ENCODE results near the gene HOXC6. TPM values are rescaled to one million over a fixed set of nuclear protein-coding genes. Genes with fewer than 3 reads are reported as not detected.
A peak's percentile ranks its signal among the peaks of the same experiment; 100 is the strongest.

Gene HOXC6
- total and polyA plus RNA-seq, 2 donors (not counting 3 experiments of a cell fraction or from before 2014, with no cell fraction given) = 0.58 to 0.72 TPM

DNA sequence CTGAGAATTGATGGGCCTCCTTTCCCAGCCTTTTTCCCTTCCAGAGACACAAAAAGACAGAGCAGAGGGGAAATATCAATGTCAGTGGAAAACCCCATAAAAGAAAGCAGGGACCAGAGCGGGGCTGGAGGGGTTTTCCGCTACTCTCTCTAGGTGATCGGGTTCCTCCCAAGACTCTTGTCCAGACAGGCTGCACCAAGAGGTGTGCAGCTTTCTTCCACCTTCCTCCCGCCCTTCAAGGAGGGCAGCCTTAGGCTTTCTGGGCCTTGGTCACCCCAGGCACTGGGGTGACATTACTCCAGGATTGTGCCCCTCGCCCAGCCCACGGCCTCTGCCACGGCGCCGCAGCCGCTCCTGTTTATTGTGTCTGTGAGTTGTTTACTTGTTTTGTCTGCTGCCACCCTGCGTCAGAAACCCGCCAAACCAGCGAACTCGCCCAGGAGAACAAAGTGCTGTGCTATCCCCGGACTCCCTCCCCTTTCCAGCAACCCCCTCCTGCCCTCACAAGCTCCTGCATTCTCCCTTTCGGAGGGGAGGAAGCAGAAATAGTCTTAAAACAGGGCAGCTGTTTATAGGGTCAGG lies 6.7 kb upstream of the HOXC6 start:
- no peak overlapping the region for H3K9ac ChIP-seq (replicated peaks; ENCODE audit: extremely low read depth, insufficient read depth, low read length)

DNA sequence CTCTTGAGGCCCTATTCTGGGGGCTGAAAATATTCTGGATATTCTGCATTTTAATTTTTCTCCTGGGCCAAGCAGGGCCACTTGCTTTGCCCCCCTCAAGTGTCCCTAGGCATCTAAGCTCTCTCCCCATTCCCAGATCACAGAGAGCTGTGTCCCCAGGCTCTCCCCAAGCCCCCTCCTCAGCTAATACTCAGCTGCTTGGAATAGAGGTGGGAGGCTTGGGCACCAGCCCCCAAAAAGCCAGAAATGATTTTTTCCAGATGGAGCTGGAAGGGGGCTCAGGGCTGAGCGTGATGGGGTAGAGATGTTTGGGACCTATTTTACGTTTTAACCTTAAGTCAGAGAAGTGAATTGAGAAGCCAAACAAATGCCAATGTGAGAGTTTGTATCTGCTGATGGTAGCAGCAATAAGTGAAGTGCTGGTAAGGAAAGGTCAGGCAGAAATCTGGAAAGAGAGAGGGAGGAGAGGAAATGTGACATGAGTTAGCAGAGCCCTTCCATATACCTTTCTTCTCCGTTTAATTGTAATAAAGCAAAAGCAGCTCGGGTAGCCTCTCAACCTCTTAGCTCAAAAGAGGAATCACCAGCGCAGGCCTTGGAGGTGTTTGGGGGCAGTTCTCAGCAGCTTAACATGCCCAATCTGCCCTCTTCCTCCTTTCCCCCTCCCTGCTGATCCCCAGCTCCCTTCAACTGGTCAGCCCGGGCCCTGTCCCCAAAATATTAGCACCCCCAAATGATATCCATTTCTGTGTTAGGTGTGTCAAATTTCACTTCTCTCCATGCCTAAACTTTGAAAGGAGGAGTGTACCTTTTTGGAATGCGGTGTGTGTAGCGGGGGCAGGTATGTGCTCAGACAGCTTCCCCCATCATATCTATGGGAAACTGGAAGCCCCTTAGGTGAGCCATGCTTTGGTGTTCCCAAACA lies 5.0 kb upstream of the HOXC6 start:
- Histone ChIP-seq H3K9ac (replicated peaks; ENCODE audit: extremely low read depth, insufficient read depth, low read length) (no peak overlapping the region), H3K27me3 (ENCODE audit: control insufficient read depth in 2 of 2, insufficient read depth in 2 of 2, low read length in 2 of 2) (peaks cover 84 to 94% of the 10 kb centered on the region in 2 experiments), H3K4me3 (replicated peaks in 1 of 3; ENCODE audit: insufficient read depth in 1 of 3, low read depth in 1 of 3, low read length in 3 of 3) (no peak overlapping the region), H3K36me3 (ENCODE audit: control insufficient read depth in 2 of 2, extremely low read depth in 1 of 2, insufficient read depth in 2 of 2, low read length in 2 of 2) (no peaks in the 10 kb centered on the region), H3K27ac (ENCODE audit: insufficient read depth, low read depth, low read length) (no peak overlapping the region), H3K9me1 (replicated peaks; ENCODE audit: control insufficient read depth, extremely low read depth, insufficient read depth, low read length) (no peaks in the 10 kb centered on the region), H3K9me3 (replicated peaks; ENCODE audit: control insufficient read depth, insufficient read depth, low read length) (no peaks in the 10 kb centered on the region), H2AFZ (ENCODE audit: low read depth, low read length) (no peak overlapping the region), H3K79me2 (ENCODE audit: control insufficient read depth, insufficient read depth, low read length) (no peaks in the 10 kb centered on the region), H3K4me2 (ENCODE audit: insufficient read depth, low read length) (no peak overlapping the region), H3K4me1 (ENCODE audit: control insufficient read depth, extremely low read depth, insufficient read depth, low read length) (peaks cover 3% of the 10 kb centered on the region), H4K20me1 (replicated peaks; ENCODE audit: control insufficient read depth, extremely low read depth, insufficient read depth, low read length) (no peaks in the 10 kb centered on the region)
- ChIA-PET POLR2A (no interaction called here), CTCF (interaction anchor here (0.9 to 2.1 kb wide), 7 partner anchors 9 to 185 kb away, joined by 3 to 19 read pairs (median 5); partner anchors contain the start of gene HOXC5)
- DNase-seq (ENCODE audit: low read depth, low spot score) = no peak
- TF ChIP-seq FOS (IDR thresholded peaks at IDR 0.05; ENCODE audit: borderline replicate concordance, insufficient read depth, low read length) = no peak
- no peak for TF ChIP-seq POLR2A (IDR thresholded peaks at IDR 0.05; ENCODE audit: low read depth, low read length)
- no peak for TF ChIP-seq MYC (IDR thresholded peaks at IDR 0.05; ENCODE audit: low read depth, low read length)
- TF ChIP-seq POLR2AphosphoS5 (IDR thresholded peaks at IDR 0.05; ENCODE audit: insufficient read depth, low read depth, low read length) = no peak
- no peak for TF ChIP-seq GATA2 (IDR thresholded peaks at IDR 0.05; ENCODE audit: insufficient read depth, insufficient read length, low read depth, low read length)
- TF ChIP-seq EZH2 (IDR thresholded peaks at IDR 0.05; ENCODE audit: borderline replicate concordance, low read depth, low read length, severe bottlenecking) = no peak
- TF ChIP-seq, protein P1, sequence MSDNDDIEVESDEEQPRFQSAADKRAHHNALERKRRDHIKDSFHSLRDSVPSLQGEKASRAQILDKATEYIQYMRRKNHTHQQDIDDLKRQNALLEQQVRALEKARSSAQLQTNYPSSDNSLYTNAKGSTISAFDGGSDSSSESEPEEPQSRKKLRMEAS (IDR thresholded peaks at IDR 0.05; ENCODE audit: insufficient read depth, insufficient read length) = no peak
- TF ChIP-seq JUN (IDR thresholded peaks at IDR 0.05; ENCODE audit: borderline replicate concordance, insufficient read depth, insufficient read length, low read depth) = no peak
- TF ChIP-seq, protein P2, sequence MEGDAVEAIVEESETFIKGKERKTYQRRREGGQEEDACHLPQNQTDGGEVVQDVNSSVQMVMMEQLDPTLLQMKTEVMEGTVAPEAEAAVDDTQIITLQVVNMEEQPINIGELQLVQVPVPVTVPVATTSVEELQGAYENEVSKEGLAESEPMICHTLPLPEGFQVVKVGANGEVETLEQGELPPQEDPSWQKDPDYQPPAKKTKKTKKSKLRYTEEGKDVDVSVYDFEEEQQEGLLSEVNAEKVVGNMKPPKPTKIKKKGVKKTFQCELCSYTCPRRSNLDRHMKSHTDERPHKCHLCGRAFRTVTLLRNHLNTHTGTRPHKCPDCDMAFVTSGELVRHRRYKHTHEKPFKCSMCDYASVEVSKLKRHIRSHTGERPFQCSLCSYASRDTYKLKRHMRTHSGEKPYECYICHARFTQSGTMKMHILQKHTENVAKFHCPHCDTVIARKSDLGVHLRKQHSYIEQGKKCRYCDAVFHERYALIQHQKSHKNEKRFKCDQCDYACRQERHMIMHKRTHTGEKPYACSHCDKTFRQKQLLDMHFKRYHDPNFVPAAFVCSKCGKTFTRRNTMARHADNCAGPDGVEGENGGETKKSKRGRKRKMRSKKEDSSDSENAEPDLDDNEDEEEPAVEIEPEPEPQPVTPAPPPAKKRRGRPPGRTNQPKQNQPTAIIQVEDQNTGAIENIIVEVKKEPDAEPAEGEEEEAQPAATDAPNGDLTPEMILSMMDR (IDR thresholded peaks at IDR 0.05; ENCODE audit: extremely low read depth in 1 of 2, insufficient read depth in 1 of 2, low read depth in 1 of 2, low read length in 2 of 2) = no peak
- FAIRE-seq = no peak
- dilution Hi-C loops (cut with MboI; ENCODE audit: extremely low pct_ligation_motif_present, low sequenced_read_pairs) = no loop called here
- no TSS peak for BruUV-seq (replicated peaks)
- intact Hi-C loops (cut with micrococcal nuclease) = no loop called here

More for the DNA sequence above, 6.7 kb upstream of the HOXC6 start:
- ChIA-PET CTCF (interaction anchor here (1.2 to 2.6 kb wide), 5 partner anchors 8 to 186 kb away, joined by 3 to 9 read pairs (median 5); partner anchors contain the start of gene HOXC5), POLR2A (no interaction called here)
- intact Hi-C loops (cut with micrococcal nuclease) = no loop called here
- peaks cover 3% of the 10 kb centered on the region for H3K4me1 ChIP-seq (ENCODE audit: control insufficient read depth, extremely low read depth, insufficient read depth, low read length)
- H3K79me2 ChIP-seq (ENCODE audit: control insufficient read depth, insufficient read depth, low read length) = no peaks in the 10 kb centered on the region
- no peaks in the 10 kb centered on the region for H3K9me3 ChIP-seq (replicated peaks; ENCODE audit: control insufficient read depth, insufficient read depth, low read length)
- dilution Hi-C loops (cut with MboI; ENCODE audit: extremely low pct_ligation_motif_present, low sequenced_read_pairs) = no loop called here
- H3K36me3 ChIP-seq (ENCODE audit: control insufficient read depth in 2 of 2, extremely low read depth in 1 of 2, insufficient read depth in 2 of 2, low read length in 2 of 2) = no peaks in the 10 kb centered on the region
- H2AFZ ChIP-seq (ENCODE audit: low read depth, low read length) = no peak overlapping the region
- no peak overlapping the region for H3K27ac ChIP-seq (ENCODE audit: insufficient read depth, low read depth, low read length)
- H3K4me2 ChIP-seq (ENCODE audit: insufficient read depth, low read length) = no peak overlapping the region
- H3K4me3 ChIP-seq (replicated peaks in 1 of 3; ENCODE audit: insufficient read depth in 1 of 3, low read depth in 1 of 3, low read length in 3 of 3) = no peak overlapping the region
- FAIRE-seq (no peak), DNase-seq (ENCODE audit: low read depth, low spot score) (no peak)
- no peaks in the 10 kb centered on the region for H3K9me1 ChIP-seq (replicated peaks; ENCODE audit: control insufficient read depth, extremely low read depth, insufficient read depth, low read length)
- no TSS peak for BruUV-seq (replicated peaks)
- TF ChIP-seq EZH2 (IDR thresholded peaks at IDR 0.05; ENCODE audit: borderline replicate concordance, low read depth, low read length, severe bottlenecking) = peak; percentile 54
- no peak for TF ChIP-seq POLR2AphosphoS5 (IDR thresholded peaks at IDR 0.05; ENCODE audit: insufficient read depth, low read depth, low read length)
- H4K20me1 ChIP-seq (replicated peaks; ENCODE audit: control insufficient read depth, extremely low read depth, insufficient read depth, low read length) = no peaks in the 10 kb centered on the region
- peaks cover 82 to 92% of the 10 kb centered on the region in 2 experiments for H3K27me3 ChIP-seq (ENCODE audit: control insufficient read depth in 2 of 2, insufficient read depth in 2 of 2, low read length in 2 of 2)
